ENCODE data around the gene WDR91.

Gene WDR91

GRCh38 chr7:135151132-135151531 lies 60.2 kb downstream of the WDR91 start:
- CTCF ChIA-PET, result no interaction called here
- no peak for DNase-seq (ENCODE audit: extremely low spot score)
- POLR2A ChIA-PET, result interaction anchor here (0.9 kb wide), 1 partner anchor 18 kb away, joined by 4 read pairs; no protein-coding TSS in a partner anchor
- no peak for TF ChIP-seq NFRKB (IDR thresholded peaks at IDR 0.05)
- no peak for TF ChIP-seq SP1 (IDR thresholded peaks at IDR 0.05)
- no peak for TF ChIP-seq SUZ12 (IDR thresholded peaks at IDR 0.05)
- no peak for TF ChIP-seq LEF1 (IDR thresholded peaks at IDR 0.05; ENCODE audit: borderline replicate concordance)
- no peak for TF ChIP-seq BHLHE40 (IDR thresholded peaks at IDR 0.05; ENCODE audit: borderline replicate concordance)
- TF ChIP-seq FOXK2 (IDR thresholded peaks at IDR 0.05), result no peak
- TF ChIP-seq L3MBTL2 (conservative IDR thresholded peaks at IDR 0.05), result no peak
- no peak for TF ChIP-seq ELF4 (IDR thresholded peaks at IDR 0.05)
- no peak for TF ChIP-seq HDGF (IDR thresholded peaks at IDR 0.05; ENCODE audit: borderline replicate concordance)
- no peak for TF ChIP-seq FOXA1 (IDR thresholded peaks at IDR 0.05)
- no peak for TF ChIP-seq TARDBP (IDR thresholded peaks at IDR 0.05)
- TF ChIP-seq PKNOX1 (IDR thresholded peaks at IDR 0.05), result no peak
- TF ChIP-seq ARNT (IDR thresholded peaks at IDR 0.05), result no peak
- no peak for TF ChIP-seq ZNF384 (IDR thresholded peaks at IDR 0.05)
- no peak for TF ChIP-seq CTBP1 (IDR thresholded peaks at IDR 0.05; ENCODE audit: borderline replicate concordance)

- no peak for DNase-seq (ENCODE audit: extremely low spot score)
- TF ChIP-seq TARDBP (IDR thresholded peaks at IDR 0.05) (no peak), L3MBTL2 (conservative IDR thresholded peaks at IDR 0.05) (no peak)
- ChIA-PET POLR2A (interaction anchor here (0.9 kb wide), 1 partner anchor 19 kb away, joined by 4 read pairs; no protein-coding TSS in a partner anchor), CTCF (no interaction called here)
Observed at GRCh38 chr7:135150072-135150782, 61.1 kb downstream of the WDR91 start.

GRCh38 chr7:135147899-135148721 lies 63.2 kb downstream of the WDR91 start, which contains the start of gene TMEM140:
TSS of gene TMEM140 (plus strand) at chr7:135148072. CDS start at chr7:135164442, 16,370 bp downstream.
- ChIA-PET CTCF (no interaction called here), POLR2A (interaction anchor here (1.0 to 1.2 kb wide), 2 partner anchors 12 to 21 kb away, joined by 3 to 4 read pairs; no protein-coding TSS in a partner anchor)
- no peak for DNase-seq (ENCODE audit: extremely low spot score)
- TF ChIP-seq TARDBP (IDR thresholded peaks at IDR 0.05), result no peak
- TF ChIP-seq SP1 (IDR thresholded peaks at IDR 0.05), result no peak
- TF ChIP-seq L3MBTL2 (conservative IDR thresholded peaks at IDR 0.05), result no peak
- TF ChIP-seq FOXM1 (IDR thresholded peaks at IDR 0.05; ENCODE audit: borderline replicate concordance), result no peak
- TF ChIP-seq NFRKB (IDR thresholded peaks at IDR 0.05), result no peak
- no peak for TF ChIP-seq BHLHE40 (IDR thresholded peaks at IDR 0.05; ENCODE audit: borderline replicate concordance)
- no peak for TF ChIP-seq PKNOX1 (IDR thresholded peaks at IDR 0.05)
- no peak for TF ChIP-seq SUZ12 (IDR thresholded peaks at IDR 0.05)
- TF ChIP-seq FOXK2 (IDR thresholded peaks at IDR 0.05), result no peak
- TF ChIP-seq HDGF (IDR thresholded peaks at IDR 0.05; ENCODE audit: borderline replicate concordance), result no peak
- TF ChIP-seq FOXA1 (IDR thresholded peaks at IDR 0.05), result no peak
- no peak for TF ChIP-seq ARNT (IDR thresholded peaks at IDR 0.05)
- no peak for TF ChIP-seq ELF4 (IDR thresholded peaks at IDR 0.05)
- no peak for TF ChIP-seq CTBP1 (IDR thresholded peaks at IDR 0.05; ENCODE audit: borderline replicate concordance)
- no peak for TF ChIP-seq LEF1 (IDR thresholded peaks at IDR 0.05; ENCODE audit: borderline replicate concordance)
- TF ChIP-seq ZNF384 (IDR thresholded peaks at IDR 0.05), result no peak

DNA sequence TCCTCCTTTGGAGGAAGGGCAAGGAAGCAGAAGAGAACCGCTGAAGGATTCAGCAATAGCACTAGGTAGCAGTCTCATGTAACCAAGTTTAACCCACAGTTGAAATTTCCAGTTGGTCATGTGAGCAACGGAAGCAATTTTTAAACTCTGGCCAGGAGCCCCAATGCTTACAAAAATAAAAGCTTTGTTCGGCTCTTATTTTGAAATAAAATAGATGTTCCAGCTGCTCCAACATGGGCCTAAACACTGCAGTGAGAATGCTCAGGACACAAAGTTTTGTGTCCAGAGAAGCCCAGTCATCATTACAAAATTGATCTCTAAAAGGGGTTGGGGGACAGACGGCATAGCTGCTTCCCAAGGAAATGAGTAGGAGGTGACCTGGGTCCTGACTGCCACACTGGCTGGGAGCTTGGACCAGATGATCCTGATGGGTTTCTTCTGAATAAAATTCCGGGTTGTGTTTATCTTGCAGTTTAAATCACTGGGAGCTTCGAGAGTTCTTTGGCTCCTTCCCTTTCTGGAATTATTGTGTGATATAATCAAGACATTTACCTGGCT lies 63.9 kb downstream of the WDR91 start:
- CTCF ChIA-PET, result no interaction called here
- no peak for DNase-seq (ENCODE audit: extremely low spot score)
- POLR2A ChIA-PET, result interaction anchor here (1.0 to 1.2 kb wide), 2 partner anchors 13 to 22 kb away, joined by 3 to 4 read pairs; no protein-coding TSS in a partner anchor
- no peak for TF ChIP-seq CTBP1 (IDR thresholded peaks at IDR 0.05; ENCODE audit: borderline replicate concordance)
- TF ChIP-seq HDGF (IDR thresholded peaks at IDR 0.05; ENCODE audit: borderline replicate concordance), result no peak
- no peak for TF ChIP-seq FOXM1 (IDR thresholded peaks at IDR 0.05; ENCODE audit: borderline replicate concordance)
- TF ChIP-seq SUZ12 (IDR thresholded peaks at IDR 0.05), result no peak
- no peak for TF ChIP-seq ELF4 (IDR thresholded peaks at IDR 0.05)
- no peak for TF ChIP-seq SP1 (IDR thresholded peaks at IDR 0.05)
- TF ChIP-seq NFRKB (IDR thresholded peaks at IDR 0.05), result no peak

GRCh38 chr7:135143885-135144668 lies 67.2 kb downstream of the WDR91 start:
- no peak for DNase-seq (ENCODE audit: extremely low spot score)
- ChIA-PET CTCF (interaction anchor here (0.7 kb wide), 1 partner anchor 25 kb away, joined by 5 read pairs; no protein-coding TSS in a partner anchor), POLR2A (no interaction called here)
- no peak for TF ChIP-seq LEF1 (IDR thresholded peaks at IDR 0.05; ENCODE audit: borderline replicate concordance)
- TF ChIP-seq SP1 (IDR thresholded peaks at IDR 0.05), result no peak
- TF ChIP-seq ELF4 (IDR thresholded peaks at IDR 0.05), result no peak
- TF ChIP-seq ZNF384 (IDR thresholded peaks at IDR 0.05), result no peak
- TF ChIP-seq FOXM1 (IDR thresholded peaks at IDR 0.05; ENCODE audit: borderline replicate concordance), result no peak
- no peak for TF ChIP-seq HDGF (IDR thresholded peaks at IDR 0.05; ENCODE audit: borderline replicate concordance)
- TF ChIP-seq BHLHE40 (IDR thresholded peaks at IDR 0.05; ENCODE audit: borderline replicate concordance), result no peak
- TF ChIP-seq FOXA1 (IDR thresholded peaks at IDR 0.05), result no peak
- no peak for TF ChIP-seq SUZ12 (IDR thresholded peaks at IDR 0.05)
- no peak for TF ChIP-seq NFRKB (IDR thresholded peaks at IDR 0.05)
